RWPE2 (cell line): ENCODE data around the gene MAMDC2.

ENCODE experiments used
- ATAC-seq: fragments of 200-7000 bp; cut with Tn5 transposase; 3 replicates; pipeline ENCODE4 v1.9.1; 2021; ENCODE audit warnings: low read depth
- DNase-seq: peaks from one replicate; pipeline ENCODE4 v3.0.0-alpha.2; 2020; ENCODE audit warnings: low spot score
- H3K27ac ChIP-seq: fragments of 450-650 bp; 2 replicates; pipeline ENCODE4 v1.5.1; 2017; ENCODE audit warnings: mild to moderate bottlenecking; ENCODE audit not compliant: poor library complexity, severe bottlenecking
- H3K27me3 ChIP-seq: fragments of 250-450 bp; sonication (Bioruptor Pico); 2 replicates; pipeline ENCODE4 v1.5.1; 2021; ENCODE audit warnings: mild to moderate bottlenecking, moderate library complexity; ENCODE audit not compliant: insufficient read depth, poor library complexity, severe bottlenecking
- H3K36me3 ChIP-seq: fragments of 250-450 bp; sonication (Bioruptor Pico); 2 replicates; pipeline ENCODE4 v1.5.1; 2020; ENCODE audit warnings: low read depth, mild to moderate bottlenecking, moderate library complexity
- H3K4me1 ChIP-seq: fragments of 250-450 bp; sonication (Bioruptor Pico); 2 replicates; pipeline ENCODE4 v1.5.1; 2021; ENCODE audit warnings: mild to moderate bottlenecking, moderate library complexity; ENCODE audit not compliant: insufficient read depth, poor library complexity, severe bottlenecking
- H3K4me3 ChIP-seq: fragments of 250-450 bp; sonication (Bioruptor Pico); 2 replicates; pipeline ENCODE4 v1.5.1; 2021; ENCODE audit warnings: mild to moderate bottlenecking, moderate library complexity; ENCODE audit not compliant: severe bottlenecking
- H3K9me3 ChIP-seq: fragments of 250-450 bp; sonication (Bioruptor Pico); 2 replicates; pipeline ENCODE4 v1.5.1; 2021; ENCODE audit warnings: mild to moderate bottlenecking, moderate library complexity; ENCODE audit not compliant: severe bottlenecking
- CTCF ChIP-seq: fragments of 450-650 bp; IDR thresholded peaks from one replicate; pipeline ENCODE4 v1.5.1; 2017; ENCODE audit warnings: mild to moderate bottlenecking, moderate library complexity; ENCODE audit not compliant: poor library complexity, severe bottlenecking

The MAMDC2 gene

GRCh38 chr9:70055406-70056210 lies 12.0 kb downstream of the MAMDC2 start:
- no peaks in the 10 kb centered on the region for H3K36me3 ChIP-seq
- ATAC-seq (no peak), DNase-seq (no peak)
- H3K4me1 ChIP-seq: peaks cover 25% of the 10 kb centered on the region
- no peaks in the 10 kb centered on the region for H3K9me3 ChIP-seq
- no peak overlapping the region for H3K4me3 ChIP-seq
- H3K27ac ChIP-seq: peak overlapping the region; percentile 86
- no peaks in the 10 kb centered on the region for H3K27me3 ChIP-seq
- TF ChIP-seq CTCF: no peak

GRCh38 chr9:70056211-70056944 lies 12.7 kb downstream of the MAMDC2 start:
- H3K4me3 ChIP-seq: no peak overlapping the region
- no peaks in the 10 kb centered on the region for H3K9me3 ChIP-seq
- peaks cover 25% of the 10 kb centered on the region for H3K4me1 ChIP-seq
- ATAC-seq: no peak
- H3K36me3 ChIP-seq: no peaks in the 10 kb centered on the region
- H3K27ac ChIP-seq: no peak overlapping the region
- no peak for DNase-seq
- H3K27me3 ChIP-seq: no peaks in the 10 kb centered on the region
- no peak for TF ChIP-seq CTCF

DNA sequence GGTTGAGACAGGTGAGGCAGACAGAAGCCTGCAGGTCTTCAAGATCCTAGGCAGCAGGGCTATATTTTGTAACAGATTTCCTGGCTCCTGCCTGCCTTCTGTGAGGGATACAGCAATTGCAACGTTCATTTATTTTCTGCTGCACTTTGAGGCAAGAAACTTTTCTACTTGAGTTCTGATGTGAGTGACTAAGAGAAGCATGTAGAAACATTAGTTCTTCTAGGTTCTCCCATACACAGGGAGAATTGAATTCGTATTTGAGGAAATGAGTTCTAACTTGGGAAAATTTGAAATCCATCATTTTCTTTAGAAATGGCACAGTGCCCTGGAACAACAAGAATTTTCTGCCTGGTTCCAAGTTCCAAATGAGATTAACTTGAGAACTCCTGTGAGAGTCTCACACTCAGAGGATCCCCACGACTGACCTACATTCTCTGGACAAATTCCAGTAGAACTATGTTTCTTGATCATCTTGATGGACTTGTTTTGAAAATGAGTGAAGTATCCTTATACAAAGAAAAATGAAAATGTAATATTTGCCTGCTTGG lies 15.0 kb downstream of the MAMDC2 start:
- peaks cover 15% of the 10 kb centered on the region for H3K4me1 ChIP-seq
- H3K9me3 ChIP-seq: no peaks in the 10 kb centered on the region
- no peak overlapping the region for H3K4me3 ChIP-seq
- no peaks in the 10 kb centered on the region for H3K27me3 ChIP-seq
- no peak for ATAC-seq
- DNase-seq: no peak
- H3K27ac ChIP-seq: no peak overlapping the region
- no peak for TF ChIP-seq CTCF
- H3K36me3 ChIP-seq: no peaks in the 10 kb centered on the region

- no peaks in the 10 kb centered on the region for H3K36me3 ChIP-seq
- no peaks in the 10 kb centered on the region for H3K4me1 ChIP-seq
- H3K27me3 ChIP-seq: no peaks in the 10 kb centered on the region
- TF ChIP-seq CTCF: no peak
- no peaks in the 10 kb centered on the region for H3K9me3 ChIP-seq
- DNase-seq: no peak
- ATAC-seq: no peak
- H3K27ac ChIP-seq: no peak overlapping the region
- no peak overlapping the region for H3K4me3 ChIP-seq
Observed at GRCh38 chr9:70060148-70060882, 16.7 kb downstream of the MAMDC2 start.
